PC-9 (cell line): ENCODE data around the gene SH2D1B.

ENCODE experiments used
- EZH2 ChIP-seq: fragments of 200-600 bp; sonication (generic); IDR thresholded peaks from 2 replicates; pipeline ENCODE4 v1.8.0; 2017; ENCODE audit warnings: antibody characterized with exemption, low read depth
- TF ChIP-seq, protein P1 (sequence below): fragments of 200-600 bp; sonication (generic); conservative IDR thresholded peaks from 2 replicates; pipeline ENCODE4 v1.6.1; 2017; ENCODE audit warnings: mixed run types, antibody characterized with exemption, mild to moderate bottlenecking, moderate library complexity

DNA sequence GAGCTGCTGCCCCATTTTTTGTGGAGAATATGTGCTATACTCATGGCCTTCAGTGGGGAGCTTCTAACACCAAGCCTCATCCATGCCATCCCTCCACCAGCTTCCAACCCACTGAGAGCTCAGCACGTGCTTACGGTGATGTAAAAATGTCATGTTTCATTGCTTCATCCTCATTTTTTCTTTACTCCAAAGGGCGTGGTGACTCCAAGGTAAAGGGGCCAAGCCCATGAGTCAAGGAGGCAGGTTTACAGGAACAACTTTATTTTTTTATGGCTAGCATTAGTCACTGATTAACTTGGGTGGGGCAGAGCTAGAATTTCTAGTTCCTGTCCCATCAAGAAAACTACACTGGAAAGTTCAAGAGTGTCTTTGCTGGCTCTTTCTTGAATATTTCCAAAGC, 30.6 kb downstream of the SH2D1B start, which contains the start of gene C1orf226:
- TF ChIP-seq, protein P1, sequence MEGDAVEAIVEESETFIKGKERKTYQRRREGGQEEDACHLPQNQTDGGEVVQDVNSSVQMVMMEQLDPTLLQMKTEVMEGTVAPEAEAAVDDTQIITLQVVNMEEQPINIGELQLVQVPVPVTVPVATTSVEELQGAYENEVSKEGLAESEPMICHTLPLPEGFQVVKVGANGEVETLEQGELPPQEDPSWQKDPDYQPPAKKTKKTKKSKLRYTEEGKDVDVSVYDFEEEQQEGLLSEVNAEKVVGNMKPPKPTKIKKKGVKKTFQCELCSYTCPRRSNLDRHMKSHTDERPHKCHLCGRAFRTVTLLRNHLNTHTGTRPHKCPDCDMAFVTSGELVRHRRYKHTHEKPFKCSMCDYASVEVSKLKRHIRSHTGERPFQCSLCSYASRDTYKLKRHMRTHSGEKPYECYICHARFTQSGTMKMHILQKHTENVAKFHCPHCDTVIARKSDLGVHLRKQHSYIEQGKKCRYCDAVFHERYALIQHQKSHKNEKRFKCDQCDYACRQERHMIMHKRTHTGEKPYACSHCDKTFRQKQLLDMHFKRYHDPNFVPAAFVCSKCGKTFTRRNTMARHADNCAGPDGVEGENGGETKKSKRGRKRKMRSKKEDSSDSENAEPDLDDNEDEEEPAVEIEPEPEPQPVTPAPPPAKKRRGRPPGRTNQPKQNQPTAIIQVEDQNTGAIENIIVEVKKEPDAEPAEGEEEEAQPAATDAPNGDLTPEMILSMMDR: no peak
- no peak for TF ChIP-seq EZH2
